Activated T-helper 1 cell treated with anti-CD3 and anti-CD28 coated beads, Interleukin-12 subunit alpha, Interleukin-12 subunit beta, Interleukin-2, Interleukin-4 antibody, amounts not matched to agents 30 ng/mL and 10 ng/mL and 1 ng/mL, durations not matched to agents 14 hours and 24 hours and 36 hours (primary cell): ENCODE data around the gene ANO6. TPM values are rescaled to one million over a fixed set of nuclear protein-coding genes. Genes with fewer than 3 reads are reported as not detected.

Experiments
- DNase-seq: peaks from one replicate; pipeline ENCODE4 v3.0.0; 2021; ENCODE audit warnings: low spot score
- H3K27ac Mint-ChIP-seq: one replicate; pipeline ENCODE4 v1.8.0; 2021; ENCODE audit warnings: mild to moderate bottlenecking, mixed read lengths
- H3K27me3 Mint-ChIP-seq: one replicate; pipeline ENCODE4 v1.8.0; 2022; ENCODE audit warnings: mild to moderate bottlenecking, moderate library complexity, mixed read lengths; ENCODE audit not compliant: insufficient read depth
- H3K36me3 Mint-ChIP-seq: one replicate; pipeline ENCODE4 v1.8.0; 2021; ENCODE audit warnings: low read depth, mixed read lengths
- H3K4me1 Mint-ChIP-seq: one replicate; pipeline ENCODE4 v1.8.0; 2021; ENCODE audit warnings: low read depth, mixed read lengths
- H3K4me3 Mint-ChIP-seq: one replicate; pipeline ENCODE4 v1.8.0; 2021; ENCODE audit warnings: mild to moderate bottlenecking, moderate library complexity, mixed read lengths
- H3K9me3 Mint-ChIP-seq: one replicate; pipeline ENCODE4 v1.8.0; 2021; ENCODE audit warnings: mixed read lengths
- intact Hi-C: fragments of 100-400 bp; cut with micrococcal nuclease; formaldehyde crosslinking; loops from one replicate; pipeline ENCODE4 v1.15.1; 2024
- total RNA-seq: library from RNA; stranded (reverse); gene quantifications from 2 replicates; pipeline ENCODE4 v1.2.3, GENCODE V29; 2022

Gene ANO6
- total RNA-seq, 1 donor from 2014 or later = 21.7 TPM

DNA sequence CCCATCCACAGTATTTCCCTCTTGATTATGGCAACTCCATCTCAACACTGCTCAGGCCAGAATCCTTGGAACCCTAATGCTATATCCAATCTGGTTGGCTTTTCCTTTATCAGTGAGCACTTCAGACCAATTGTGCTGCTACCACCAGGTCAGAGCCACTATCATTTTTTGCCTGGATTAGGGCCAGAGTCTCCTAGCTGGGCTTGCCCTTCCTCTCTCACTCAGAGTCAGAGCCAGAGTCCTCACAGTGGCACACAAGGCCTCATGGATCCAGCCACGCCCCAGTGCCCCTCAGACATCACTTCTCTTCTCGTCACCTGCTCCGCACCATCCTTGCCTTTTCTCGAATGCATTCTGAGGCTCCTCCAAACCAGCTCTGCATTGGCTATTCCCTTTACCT is 211.1 kb downstream of the ANO6 start:
- Mint-ChIP-seq H3K27me3 (no peaks in the 10 kb centered on the region), H3K4me1 (no peaks in the 10 kb centered on the region), H3K4me3 (no peak overlapping the region), H3K9me3 (no peaks in the 10 kb centered on the region), H3K27ac (no peak overlapping the region), H3K36me3 (peaks cover 45% of the 10 kb centered on the region)
- no peak for DNase-seq
- intact Hi-C loops = no loop called here

DNA sequence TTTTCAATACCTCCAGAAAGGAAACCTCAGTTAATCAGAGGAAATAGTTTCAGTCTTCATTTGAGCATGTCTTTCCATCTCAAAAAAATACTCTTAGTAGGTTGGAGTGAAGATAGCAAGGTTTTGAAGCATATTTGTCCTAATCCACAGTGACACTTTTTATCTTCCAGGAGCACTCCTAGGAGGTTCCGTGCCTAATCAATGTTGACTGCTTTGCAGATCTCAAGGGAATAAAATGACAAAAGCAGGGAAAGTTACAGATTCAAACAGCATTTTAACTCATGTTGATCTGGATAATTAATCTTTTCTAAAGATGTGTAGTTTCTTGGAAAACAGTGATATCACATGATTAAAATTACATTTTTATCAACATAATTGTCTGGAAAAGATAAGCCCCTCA is 213.9 kb downstream of the ANO6 start:
- Mint-ChIP-seq H3K27me3 (no peaks in the 10 kb centered on the region), H3K4me3 (no peak overlapping the region), H3K36me3 (peaks cover 35% of the 10 kb centered on the region), H3K27ac (no peak overlapping the region), H3K9me3 (no peaks in the 10 kb centered on the region), H3K4me1 (no peaks in the 10 kb centered on the region)
- DNase-seq = no peak
- intact Hi-C loops = no loop called here

DNA sequence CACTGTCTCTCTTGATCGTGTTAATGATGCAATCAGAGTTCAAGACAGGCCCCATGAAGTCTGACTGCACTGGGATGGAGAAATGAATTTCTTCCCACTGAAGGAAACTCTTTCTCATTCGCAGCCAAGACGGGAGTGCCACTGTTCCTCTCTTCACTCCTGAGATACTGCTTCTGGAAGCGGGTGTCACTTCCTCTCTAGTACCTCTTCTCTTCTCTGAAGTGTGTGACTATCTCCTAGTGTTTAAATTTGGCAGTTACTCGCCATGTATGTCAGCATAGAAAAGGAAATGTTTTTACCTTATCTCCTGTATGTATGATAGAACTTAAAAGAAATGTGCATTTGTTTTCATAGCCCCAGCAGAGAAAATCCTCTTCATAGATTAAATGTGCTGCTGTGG is 215.2 kb downstream of the ANO6 start:
- Mint-ChIP-seq H3K4me1 (no peaks in the 10 kb centered on the region), H3K9me3 (no peaks in the 10 kb centered on the region), H3K27ac (no peak overlapping the region), H3K27me3 (no peaks in the 10 kb centered on the region), H3K36me3 (peaks cover 30% of the 10 kb centered on the region), H3K4me3 (no peak overlapping the region)
- intact Hi-C loops = no loop called here
- no peak for DNase-seq

DNA sequence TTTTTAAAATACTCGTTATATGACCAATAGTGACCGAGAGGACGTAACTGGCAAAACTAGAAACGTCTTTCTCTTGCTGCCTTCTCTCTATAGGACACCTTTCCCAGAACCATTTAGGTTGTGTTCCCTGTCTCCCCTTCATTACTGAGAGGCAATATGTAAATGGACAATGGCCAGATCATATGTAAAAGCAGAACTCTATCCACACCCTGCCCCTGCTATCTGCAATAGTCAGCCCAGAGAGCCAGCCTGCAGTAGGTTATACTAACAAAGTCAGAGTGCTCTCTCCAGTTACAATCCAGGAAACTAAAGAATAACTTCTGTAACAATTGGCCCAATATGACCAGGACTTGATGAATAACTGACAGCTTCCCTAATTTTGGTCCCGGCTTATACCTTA is 216.8 kb downstream of the ANO6 start:
- Mint-ChIP-seq H3K27ac (no peak overlapping the region), H3K9me3 (no peaks in the 10 kb centered on the region), H3K27me3 (no peaks in the 10 kb centered on the region), H3K36me3 (peaks cover 20% of the 10 kb centered on the region), H3K4me3 (no peak overlapping the region), H3K4me1 (no peaks in the 10 kb centered on the region)
- intact Hi-C loops = no loop called here
- DNase-seq = no peak

DNA sequence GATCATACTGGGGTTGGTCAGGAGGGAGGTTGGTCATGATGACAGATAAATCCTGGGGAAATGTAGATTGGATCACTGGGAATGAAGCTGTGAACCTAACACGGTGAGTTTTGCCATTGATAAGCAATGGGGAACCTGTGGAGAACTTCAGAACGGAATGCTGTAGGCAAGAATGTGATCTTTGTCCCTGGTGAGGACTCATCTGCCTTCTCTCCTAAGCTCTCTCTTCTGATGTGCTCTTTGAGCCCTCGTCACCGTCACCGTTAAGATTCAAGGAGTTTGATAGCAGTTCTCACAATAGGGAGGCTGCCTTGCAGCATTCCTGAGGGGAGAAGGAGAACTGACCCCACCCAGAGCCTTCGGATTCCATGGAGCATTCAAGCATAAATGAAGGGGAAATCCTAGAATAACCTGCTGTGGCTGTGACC is 217.6 kb downstream of the ANO6 start:
- H3K36me3 Mint-ChIP-seq = peaks cover 17% of the 10 kb centered on the region
- H3K9me3 Mint-ChIP-seq = no peaks in the 10 kb centered on the region
- no peaks in the 10 kb centered on the region for H3K27me3 Mint-ChIP-seq
- no peaks in the 10 kb centered on the region for H3K4me1 Mint-ChIP-seq
- H3K4me3 Mint-ChIP-seq = no peak overlapping the region
- H3K27ac Mint-ChIP-seq = no peak overlapping the region
- DNase-seq = no peak
- intact Hi-C loops = no loop called here

DNA sequence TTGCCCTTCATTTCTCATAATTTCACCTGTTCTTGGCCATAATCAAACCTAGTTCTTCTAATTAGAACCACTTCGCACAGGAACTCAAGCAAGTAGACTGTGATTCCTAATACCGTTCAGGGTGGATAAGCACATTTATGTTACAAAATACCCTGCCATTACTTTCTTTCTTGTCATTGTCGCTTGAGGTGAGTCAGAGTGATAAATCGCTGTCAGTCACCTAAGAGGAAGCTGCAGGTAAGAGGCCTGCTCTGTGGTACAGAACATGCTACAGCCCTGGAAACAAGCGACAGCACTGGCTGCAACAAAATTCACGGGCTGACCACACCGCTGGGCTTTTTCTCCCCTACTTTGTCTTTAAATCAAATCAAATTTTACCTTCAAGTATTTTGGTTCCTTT is 218.2 kb downstream of the ANO6 start:
- no peak overlapping the region for H3K4me3 Mint-ChIP-seq
- no peaks in the 10 kb centered on the region for H3K4me1 Mint-ChIP-seq
- peaks cover 14% of the 10 kb centered on the region for H3K36me3 Mint-ChIP-seq
- no peaks in the 10 kb centered on the region for H3K9me3 Mint-ChIP-seq
- no peak overlapping the region for H3K27ac Mint-ChIP-seq
- intact Hi-C loops = no loop called here
- no peaks in the 10 kb centered on the region for H3K27me3 Mint-ChIP-seq
- DNase-seq = no peak

DNA sequence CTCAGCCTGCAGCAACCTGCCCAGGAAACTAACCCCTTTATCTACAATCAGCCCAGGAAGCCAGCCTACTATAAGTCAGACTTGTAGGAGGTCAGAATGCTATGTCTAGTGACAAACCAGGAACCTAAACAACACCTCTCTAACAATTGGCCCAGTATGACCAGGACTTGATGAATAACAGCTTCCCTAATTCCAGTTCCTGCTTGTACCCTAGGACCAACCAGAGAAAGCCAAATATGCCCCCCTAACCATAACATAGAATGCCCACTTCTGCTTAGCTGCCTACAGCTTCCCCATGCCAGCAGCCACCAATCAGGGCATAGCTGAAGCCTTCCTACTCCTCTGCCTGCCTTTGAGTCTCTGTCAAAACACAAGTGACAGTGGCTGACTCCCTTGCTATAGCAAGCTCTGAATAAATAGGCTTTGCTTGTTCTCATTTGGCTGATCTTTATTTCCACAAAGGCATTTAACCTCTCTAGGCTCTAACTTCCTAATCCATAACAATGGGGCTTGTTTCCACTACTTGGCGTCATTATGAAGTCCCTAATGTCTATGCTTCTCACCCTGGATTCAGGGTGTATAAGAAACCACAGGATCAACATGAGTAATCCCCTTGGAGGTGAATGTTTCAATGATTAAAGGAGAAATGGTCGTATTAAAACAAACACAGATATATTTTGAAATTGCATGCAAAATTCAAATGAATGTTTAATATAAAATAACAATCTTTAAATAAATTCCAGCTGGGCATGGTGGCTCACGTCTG is 220.2 kb downstream of the ANO6 start:
- H3K36me3 Mint-ChIP-seq = peaks cover 4% of the 10 kb centered on the region

DNA sequence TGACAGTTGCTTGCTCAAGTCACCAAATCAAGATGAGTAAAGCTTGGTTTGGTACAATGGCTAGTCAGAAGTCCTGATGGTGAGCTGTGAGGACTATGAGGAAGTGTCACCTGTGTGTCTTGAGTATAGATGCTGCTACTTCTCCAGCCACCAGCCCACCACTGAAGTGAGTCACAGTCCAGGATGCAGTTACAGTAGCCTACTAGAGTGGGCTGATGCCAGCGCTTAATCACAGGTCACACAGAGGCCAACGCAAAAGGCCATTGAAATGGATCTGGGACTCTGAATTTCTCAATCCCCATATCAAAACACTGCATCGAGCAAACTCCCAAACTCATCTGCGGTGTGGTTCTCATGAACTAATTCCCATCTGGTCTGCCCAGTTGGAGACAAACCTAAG is 223.1 kb downstream of the ANO6 start:
- Mint-ChIP-seq H3K36me3 (no peaks in the 10 kb centered on the region), H3K27me3 (peaks cover 3% of the 10 kb centered on the region), H3K9me3 (peaks cover 23% of the 10 kb centered on the region), H3K4me1 (no peaks in the 10 kb centered on the region), H3K27ac (no peak overlapping the region), H3K4me3 (no peak overlapping the region)
- no peak for DNase-seq
- intact Hi-C loops = no loop called here

More for the DNA sequence above, 220.2 kb downstream of the ANO6 start:
- H3K4me1 Mint-ChIP-seq = no peaks in the 10 kb centered on the region
- no peak overlapping the region for H3K4me3 Mint-ChIP-seq
- intact Hi-C loops = no loop called here
- no peak for DNase-seq
- H3K9me3 Mint-ChIP-seq = peaks cover 1% of the 10 kb centered on the region
- no peak overlapping the region for H3K27ac Mint-ChIP-seq
- H3K27me3 Mint-ChIP-seq = peaks cover 1% of the 10 kb centered on the region

DNA sequence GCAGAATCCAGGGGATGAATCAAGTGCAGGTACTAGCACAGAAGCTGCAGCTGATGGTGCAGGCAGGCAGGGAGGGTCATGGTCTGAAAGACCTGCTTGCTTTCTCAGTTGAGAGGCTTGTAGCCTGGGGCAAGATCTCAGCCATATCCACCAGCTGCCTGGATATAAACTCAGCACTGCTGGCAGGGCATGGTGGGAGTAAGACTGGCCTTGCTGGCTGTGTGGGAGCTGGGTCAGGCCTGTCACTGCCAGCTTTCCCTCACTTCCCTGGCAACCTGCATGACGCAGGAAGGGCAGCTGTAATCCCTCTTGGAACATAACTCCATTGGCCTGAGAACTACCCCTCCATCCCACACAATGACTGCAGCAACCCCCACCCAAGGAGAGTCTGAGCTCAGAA is 230.1 kb downstream of the ANO6 start:
- intact Hi-C loops = no loop called here
- H3K27ac Mint-ChIP-seq = no peak overlapping the region
- peaks cover 18% of the 10 kb centered on the region for H3K27me3 Mint-ChIP-seq
- H3K9me3 Mint-ChIP-seq = peaks cover 39% of the 10 kb centered on the region
- H3K4me1 Mint-ChIP-seq = no peaks in the 10 kb centered on the region
- no peak for DNase-seq
- no peaks in the 10 kb centered on the region for H3K36me3 Mint-ChIP-seq
- no peak overlapping the region for H3K4me3 Mint-ChIP-seq

DNA sequence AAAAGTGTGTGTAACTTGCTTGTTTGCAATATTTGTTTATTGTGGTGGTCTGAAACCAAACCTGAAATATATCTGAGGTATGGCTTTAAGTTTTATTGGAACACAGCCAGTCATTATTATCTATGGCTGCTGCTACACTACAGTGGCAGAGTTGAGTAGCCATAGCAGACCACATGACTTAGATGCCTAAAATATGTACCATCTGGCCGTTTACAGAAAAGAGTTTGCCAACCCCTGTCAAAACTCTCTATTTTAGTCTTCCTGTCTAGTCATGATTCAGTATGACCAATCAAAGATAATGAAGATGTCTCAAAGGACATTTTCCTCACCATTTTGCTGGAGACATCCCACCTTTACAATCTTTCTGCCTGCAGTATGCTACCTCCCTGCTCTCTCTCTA is 242.3 kb downstream of the ANO6 start:
- Mint-ChIP-seq H3K27me3 (peaks cover 7% of the 10 kb centered on the region), H3K27ac (no peak overlapping the region), H3K36me3 (no peaks in the 10 kb centered on the region), H3K9me3 (peaks cover 3% of the 10 kb centered on the region), H3K4me1 (no peaks in the 10 kb centered on the region), H3K4me3 (no peak overlapping the region)
- intact Hi-C loops = no loop called here
- DNase-seq = no peak

DNA sequence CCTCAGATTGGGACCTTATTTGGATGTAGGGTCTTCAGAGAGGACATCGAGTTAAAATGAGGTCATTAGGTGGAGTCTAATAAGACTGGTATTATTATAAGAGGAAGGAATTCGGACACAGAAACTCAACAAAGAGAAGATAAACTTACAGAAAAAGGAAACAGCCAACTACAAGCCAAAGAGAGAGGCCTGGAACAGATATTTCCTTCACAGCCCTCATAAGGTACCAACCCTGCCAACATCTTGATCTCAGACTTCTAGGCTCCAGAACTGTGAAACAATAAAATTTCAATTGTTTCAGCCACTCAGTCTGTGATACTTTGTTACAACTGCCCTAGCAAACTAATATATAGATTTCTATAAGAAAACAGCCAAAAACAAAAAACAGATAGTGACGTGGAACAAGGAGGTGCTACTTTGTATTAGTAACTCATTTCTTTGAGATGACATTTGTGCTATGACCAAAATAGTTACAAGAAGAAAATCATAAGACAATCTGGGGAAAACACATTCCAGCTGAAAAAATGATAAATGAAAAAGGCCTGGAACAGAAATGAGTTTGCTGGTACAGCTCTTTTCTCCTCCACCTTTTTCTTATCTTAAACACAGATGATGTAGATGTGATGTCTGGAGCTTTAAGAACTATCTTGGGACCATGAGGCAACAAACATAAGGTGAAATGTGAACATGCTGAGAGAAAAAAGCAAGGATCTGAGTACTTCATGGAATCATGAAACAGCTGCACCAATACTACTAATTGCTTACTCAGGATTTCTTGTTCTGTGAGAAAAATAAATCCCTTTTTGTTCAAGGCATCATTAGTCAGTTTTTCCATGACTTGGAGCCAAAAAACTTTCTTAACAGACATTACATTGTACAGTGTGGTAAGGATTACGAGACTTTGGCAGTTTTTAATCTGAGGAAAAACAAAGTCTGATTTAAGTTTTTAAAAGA is 243.2 kb downstream of the ANO6 start:
- H3K27ac Mint-ChIP-seq = no peak overlapping the region
- H3K4me3 Mint-ChIP-seq = no peak overlapping the region
- H3K27me3 Mint-ChIP-seq = peaks cover 7% of the 10 kb centered on the region
- no peaks in the 10 kb centered on the region for H3K9me3 Mint-ChIP-seq
- H3K36me3 Mint-ChIP-seq = no peaks in the 10 kb centered on the region
- intact Hi-C loops = no loop called here
- no peak for DNase-seq
- no peaks in the 10 kb centered on the region for H3K4me1 Mint-ChIP-seq

DNA sequence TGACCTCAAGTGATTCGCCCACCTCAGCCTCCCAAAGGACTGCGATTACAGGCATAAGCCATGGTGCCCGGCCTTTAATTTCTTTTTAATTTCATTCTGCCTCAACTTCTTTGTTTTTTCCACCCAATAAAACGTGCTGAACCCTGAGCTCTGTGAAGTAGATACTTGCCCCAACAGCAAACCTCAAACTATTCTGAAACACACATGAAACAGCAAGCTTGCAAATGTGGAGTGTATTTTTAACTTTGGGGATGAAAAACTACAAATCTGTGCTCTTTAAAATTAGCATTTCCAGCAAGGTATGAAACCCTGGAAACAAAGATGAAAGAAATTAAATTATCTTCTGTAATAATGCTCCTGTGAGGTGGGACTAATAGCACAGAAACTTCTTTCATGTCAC is 246.6 kb downstream of the ANO6 start:
- Mint-ChIP-seq H3K4me3 (no peak overlapping the region), H3K27ac (no peak overlapping the region), H3K27me3 (peaks cover 12% of the 10 kb centered on the region), H3K36me3 (no peaks in the 10 kb centered on the region), H3K9me3 (no peaks in the 10 kb centered on the region), H3K4me1 (no peaks in the 10 kb centered on the region)
- no peak for DNase-seq
- intact Hi-C loops = no loop called here

DNA sequence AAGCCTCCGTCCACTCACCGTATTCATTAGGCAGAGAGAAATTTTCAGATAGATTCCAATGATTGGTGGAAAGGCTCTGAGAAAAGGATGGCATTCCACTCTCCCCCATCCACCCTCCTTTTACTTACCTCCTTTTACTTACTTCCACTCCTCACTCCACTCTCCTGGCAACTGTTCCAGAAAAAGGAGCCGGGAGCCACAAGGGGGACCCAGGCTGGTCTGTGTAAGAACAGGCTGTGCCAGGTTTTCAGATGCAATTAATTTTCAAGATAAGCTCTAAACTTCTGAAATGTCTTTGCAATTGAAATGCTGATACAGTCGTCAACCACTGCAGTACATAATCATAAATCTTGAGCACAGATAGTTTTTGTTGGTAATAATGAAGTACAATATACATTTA is 248.8 kb downstream of the ANO6 start:
- Mint-ChIP-seq H3K27me3 (peaks cover 15% of the 10 kb centered on the region), H3K4me1 (peaks cover 2% of the 10 kb centered on the region), H3K4me3 (no peak overlapping the region), H3K9me3 (no peaks in the 10 kb centered on the region), H3K36me3 (no peaks in the 10 kb centered on the region), H3K27ac (no peak overlapping the region)
- no peak for DNase-seq
- intact Hi-C loops = no loop called here
